Uterus (tissue), 2 donors: ENCODE measurements around the gene SURF2.

ENCODE experiments used
- CTCF ChIP-seq, 4 experiments: fragments of 200-600 bp in 2 of 4; fragments of 450-650 bp in 2 of 4; sonication (generic) in 2 of 4; IDR thresholded peaks; one replicate each; pipeline ENCODE4 v1.5.1; 2016 to 2019; ENCODE audit warnings: antibody characterized with exemption in 4 of 4, mild to moderate bottlenecking in 2 of 4, moderate library complexity in 1 of 4
- POLR2A ChIP-seq, 2 donors: fragments of 450-650 bp; IDR thresholded peaks; one replicate each; pipeline ENCODE4 v1.6.1; 2016; ENCODE audit warnings: antibody characterized with exemption in 2 of 2, mild to moderate bottlenecking in 1 of 2, moderate library complexity in 1 of 2

DNA sequence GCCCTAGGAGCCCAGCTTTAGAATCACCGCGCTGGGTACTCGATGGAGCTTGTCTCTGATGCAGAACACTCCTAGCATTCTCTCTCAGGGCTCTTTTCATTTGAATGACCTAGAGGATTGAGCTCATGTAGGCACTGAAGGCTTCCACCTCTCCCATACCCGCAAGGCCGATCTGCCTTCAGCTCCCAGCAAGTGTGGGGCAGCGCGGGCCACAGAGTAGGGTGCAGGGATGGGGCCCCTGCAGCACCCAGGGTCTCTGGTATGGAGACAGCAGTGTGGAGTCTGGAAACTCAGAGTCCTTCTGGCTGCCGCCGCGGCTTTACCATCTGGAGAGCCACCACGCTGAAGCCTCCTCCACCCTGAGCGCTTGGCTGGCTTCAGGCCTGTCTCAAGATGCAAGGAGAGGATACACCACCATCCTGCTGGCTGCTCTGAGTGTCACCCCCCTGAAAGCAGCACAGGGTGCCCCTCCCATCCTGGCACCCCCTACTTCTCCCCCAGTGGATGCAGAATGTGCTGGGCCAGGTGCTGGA lies 32.7 kb downstream of the SURF2 start:
- TF ChIP-seq CTCF (IDR thresholded peaks at IDR 0.05) (no peak), POLR2A (IDR thresholded peaks at IDR 0.05) (no peak)
